Loucy (cell line): ENCODE data around the gene HOXA10.

Source experiments
- H2AFZ ChIP-seq: fragments of 200-600 bp; sonication (generic); 2 replicates; pipeline ENCODE4 v1.6.0; 2016; ENCODE audit warnings: antibody characterized with exemption, mild to moderate bottlenecking, low read length, moderate library complexity
- H3F3A ChIP-seq: fragments of 200-600 bp; 2 replicates; pipeline ENCODE4 v1.6.0; 2016; ENCODE audit warnings: antibody characterized with exemption, low read depth, mild to moderate bottlenecking
- H3K27me3 ChIP-seq: fragments of 200-600 bp; sonication (generic); 2 replicates; pipeline ENCODE4 v1.6.1; 2014; ENCODE audit warnings: low read length, mild to moderate bottlenecking; ENCODE audit not compliant: insufficient read depth, poor library complexity, severe bottlenecking
- H3K36me3 ChIP-seq: fragments of 200-600 bp; sonication (generic); 2 replicates; pipeline ENCODE4 v1.6.1; 2016; ENCODE audit warnings: low read length; ENCODE audit not compliant: insufficient read depth
- H3K4me1 ChIP-seq: fragments of 200-600 bp; sonication (generic); 2 replicates; pipeline ENCODE4 v1.5.1; 2014; ENCODE audit warnings: low read length, mild to moderate bottlenecking; ENCODE audit not compliant: insufficient read depth, poor library complexity, severe bottlenecking
- H3K4me2 ChIP-seq: fragments of 200-600 bp; sonication (generic); 2 replicates; pipeline ENCODE4 v1.6.0; 2014; ENCODE audit warnings: antibody characterized with exemption, low read length, low read depth, mild to moderate bottlenecking; ENCODE audit not compliant: poor library complexity, severe bottlenecking
- H3K4me3 ChIP-seq: fragments of 200-600 bp; sonication (generic); 2 replicates; pipeline ENCODE4 v1.5.1; 2014; ENCODE audit warnings: low read length, mild to moderate bottlenecking, mixed read lengths; ENCODE audit not compliant: poor library complexity, severe bottlenecking
- H3K79me2 ChIP-seq: fragments of 200-600 bp; sonication (generic); 2 replicates; pipeline ENCODE4 v1.6.1; 2014; ENCODE audit warnings: low read length; ENCODE audit not compliant: insufficient read depth
- H3K9ac ChIP-seq: fragments of 200-600 bp; sonication (generic); 2 replicates; pipeline ENCODE4 v1.6.0; 2014; ENCODE audit warnings: mild to moderate bottlenecking, low read depth, low read length, moderate library complexity; ENCODE audit not compliant: poor library complexity, severe bottlenecking
- H3K9me2 ChIP-seq: fragments of 200-600 bp; sonication (generic); replicated peaks from 2 replicates; pipeline ENCODE4 v1.6.1; 2016; ENCODE audit warnings: low read depth, low read length, mixed read lengths
- H3K9me3 ChIP-seq: fragments of 200-600 bp; sonication (generic); 2 replicates; pipeline ENCODE4 v1.6.1; 2014; ENCODE audit warnings: mild to moderate bottlenecking, antibody characterized with exemption, low read length, low read depth; ENCODE audit not compliant: insufficient read depth
- H4K20me1 ChIP-seq: fragments of 200-600 bp; sonication (generic); 2 replicates; pipeline ENCODE4 v1.6.0; 2014; ENCODE audit warnings: antibody characterized with exemption, low read length, mild to moderate bottlenecking; ENCODE audit not compliant: insufficient read depth, poor library complexity, severe bottlenecking
- CTCF ChIP-seq: fragments of 200-600 bp; sonication (generic); conservative IDR thresholded peaks from 2 replicates; pipeline ENCODE4 v1.5.1; 2014; ENCODE audit warnings: mild to moderate bottlenecking, antibody characterized with exemption, low read length
- EZH2phosphoT487 ChIP-seq: fragments of 200-600 bp; IDR thresholded peaks from 2 replicates; pipeline ENCODE4 v1.6.1; 2018; ENCODE audit warnings: antibody characterized with exemption, mild to moderate bottlenecking, moderate library complexity, borderline replicate concordance

The HOXA10 gene

GRCh38 chr7:27131390-27131819 is 42.7 kb downstream of the HOXA10 start:
- Histone ChIP-seq H3K4me2 (no peak overlapping the region), H3F3A (no peaks in the 10 kb centered on the region), H3K79me2 (peaks cover 98% of the 10 kb centered on the region), H2AFZ (no peak overlapping the region), H4K20me1 (peaks cover 90% of the 10 kb centered on the region), H3K9me2 (no peaks in the 10 kb centered on the region), H3K9me3 (no peaks in the 10 kb centered on the region), H3K4me1 (peaks cover 35% of the 10 kb centered on the region), H3K27me3 (no peaks in the 10 kb centered on the region), H3K9ac (no peak overlapping the region), H3K36me3 (peaks cover 63% of the 10 kb centered on the region), H3K4me3 (no peak overlapping the region)
- no peak for TF ChIP-seq CTCF
- TF ChIP-seq EZH2phosphoT487 = no peak

GRCh38 chr7:27130540-27131389 is 43.4 kb downstream of the HOXA10 start, which contains the start of gene HOXA4:
HOXA4 (minus strand) TSS chr7:27130757; CDS start chr7:27130733, 24 bp downstream.
- Histone ChIP-seq H3K9me2 (no peaks in the 10 kb centered on the region), H3K27me3 (no peaks in the 10 kb centered on the region), H3K9ac (no peak within 1 kb of the TSS), H3K9me3 (no peaks in the 10 kb centered on the region), H3K4me3 (no peak within 1 kb of the TSS), H3K4me2 (no peak within 1 kb of the TSS), H3F3A (no peaks in the 10 kb centered on the region), H3K36me3 (peaks cover 69% of the 10 kb centered on the region), H3K79me2 (peaks cover 98% of the 10 kb centered on the region), H2AFZ (no peak within 1 kb of the TSS), H4K20me1 (peaks cover 90% of the 10 kb centered on the region), H3K4me1 (peaks cover 29% of the 10 kb centered on the region)
- TF ChIP-seq EZH2phosphoT487 (no peak), CTCF (no peak)

GRCh38 chr7:27129729-27130539 is 44.2 kb downstream of the HOXA10 start:
- H2AFZ ChIP-seq = no peak overlapping the region
- H3K9me3 ChIP-seq = no peaks in the 10 kb centered on the region
- no peaks in the 10 kb centered on the region for H3F3A ChIP-seq
- no peaks in the 10 kb centered on the region for H3K27me3 ChIP-seq
- H3K79me2 ChIP-seq = peaks cover 98% of the 10 kb centered on the region
- H3K4me2 ChIP-seq = no peak overlapping the region
- no peak for TF ChIP-seq EZH2phosphoT487
- TF ChIP-seq CTCF = no peak
- H3K4me3 ChIP-seq = no peak overlapping the region
- H3K36me3 ChIP-seq = peaks cover 77% of the 10 kb centered on the region
- H3K4me1 ChIP-seq = peaks cover 20% of the 10 kb centered on the region
- H3K9me2 ChIP-seq = no peaks in the 10 kb centered on the region
- H3K9ac ChIP-seq = no peak overlapping the region
- H4K20me1 ChIP-seq = peaks cover 84% of the 10 kb centered on the region
